Measurements from ENCODE around the gene RASD2. TPM values are rescaled to one million over a fixed set of nuclear protein-coding genes. Genes with fewer than 3 reads are reported as not detected.

RASD2 gene
- total RNA-seq, 1 donor, result not detected

DNA sequence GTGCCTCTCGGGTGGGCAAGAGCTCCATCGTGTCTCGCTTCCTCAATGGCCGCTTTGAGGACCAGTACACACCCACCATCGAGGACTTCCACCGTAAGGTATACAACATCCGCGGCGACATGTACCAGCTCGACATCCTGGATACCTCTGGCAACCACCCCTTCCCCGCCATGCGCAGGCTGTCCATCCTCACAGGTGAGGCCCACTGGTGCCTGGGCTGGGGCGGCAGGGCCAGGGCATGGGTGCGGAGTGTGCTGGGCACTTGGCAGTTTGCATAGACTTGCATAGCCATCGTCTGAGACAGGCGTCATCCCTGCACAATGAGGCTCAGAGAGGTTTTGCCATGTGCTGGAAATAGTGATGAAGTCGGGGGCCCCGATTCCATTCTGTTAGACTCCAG lies 6.3 kb downstream of the RASD2 start:
- no peak overlapping the region for H3K4me3 ChIP-seq (ENCODE audit: low read depth, low read length)
- TF ChIP-seq, protein P1, sequence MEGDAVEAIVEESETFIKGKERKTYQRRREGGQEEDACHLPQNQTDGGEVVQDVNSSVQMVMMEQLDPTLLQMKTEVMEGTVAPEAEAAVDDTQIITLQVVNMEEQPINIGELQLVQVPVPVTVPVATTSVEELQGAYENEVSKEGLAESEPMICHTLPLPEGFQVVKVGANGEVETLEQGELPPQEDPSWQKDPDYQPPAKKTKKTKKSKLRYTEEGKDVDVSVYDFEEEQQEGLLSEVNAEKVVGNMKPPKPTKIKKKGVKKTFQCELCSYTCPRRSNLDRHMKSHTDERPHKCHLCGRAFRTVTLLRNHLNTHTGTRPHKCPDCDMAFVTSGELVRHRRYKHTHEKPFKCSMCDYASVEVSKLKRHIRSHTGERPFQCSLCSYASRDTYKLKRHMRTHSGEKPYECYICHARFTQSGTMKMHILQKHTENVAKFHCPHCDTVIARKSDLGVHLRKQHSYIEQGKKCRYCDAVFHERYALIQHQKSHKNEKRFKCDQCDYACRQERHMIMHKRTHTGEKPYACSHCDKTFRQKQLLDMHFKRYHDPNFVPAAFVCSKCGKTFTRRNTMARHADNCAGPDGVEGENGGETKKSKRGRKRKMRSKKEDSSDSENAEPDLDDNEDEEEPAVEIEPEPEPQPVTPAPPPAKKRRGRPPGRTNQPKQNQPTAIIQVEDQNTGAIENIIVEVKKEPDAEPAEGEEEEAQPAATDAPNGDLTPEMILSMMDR (IDR thresholded peaks at IDR 0.05; ENCODE audit: insufficient read depth, low read depth, low read length), result no peak
- DNase-seq (ENCODE audit: low read depth), result no peak

GRCh38 chr22:35547987-35548721 lies 7.5 kb downstream of the RASD2 start:
- no peak overlapping the region for H3K4me3 ChIP-seq (ENCODE audit: low read depth, low read length)
- DNase-seq (ENCODE audit: low read depth), result no peak
- TF ChIP-seq, protein P1 (IDR thresholded peaks at IDR 0.05; ENCODE audit: insufficient read depth, low read depth, low read length), result peak; percentile 42

DNA sequence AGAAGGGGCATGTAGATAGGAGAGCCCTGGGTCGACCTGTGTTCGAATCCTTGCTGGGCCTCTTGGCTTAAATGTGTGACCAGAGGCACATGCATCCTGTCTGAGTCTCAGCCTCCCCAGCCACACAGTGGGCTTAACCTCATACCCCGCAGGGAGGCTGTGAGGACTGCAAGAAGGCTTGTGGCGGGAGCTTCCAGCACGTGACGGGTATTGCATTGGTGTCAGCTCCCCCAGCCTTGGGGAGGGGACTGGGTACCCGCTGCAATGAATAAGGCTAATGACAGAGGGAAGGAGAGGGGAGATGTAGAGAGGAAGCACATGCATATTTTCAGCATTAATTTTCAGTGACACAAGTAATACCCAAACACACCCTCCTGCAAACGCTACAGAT lies 8.1 kb downstream of the RASD2 start:
- TF ChIP-seq, protein P1 (IDR thresholded peaks at IDR 0.05; ENCODE audit: insufficient read depth, low read depth, low read length), result no peak
- no peak for DNase-seq (ENCODE audit: low read depth)
- no peak overlapping the region for H3K4me3 ChIP-seq (ENCODE audit: low read depth, low read length)

- TF ChIP-seq, protein P1 (IDR thresholded peaks at IDR 0.05; ENCODE audit: insufficient read depth, low read depth, low read length), result no peak
- H3K4me3 ChIP-seq (ENCODE audit: low read depth, low read length), result no peak overlapping the region
- DNase-seq (ENCODE audit: low read depth), result no peak
Observed at GRCh38 chr22:35549328-35549727, 8.7 kb downstream of the RASD2 start.

DNA sequence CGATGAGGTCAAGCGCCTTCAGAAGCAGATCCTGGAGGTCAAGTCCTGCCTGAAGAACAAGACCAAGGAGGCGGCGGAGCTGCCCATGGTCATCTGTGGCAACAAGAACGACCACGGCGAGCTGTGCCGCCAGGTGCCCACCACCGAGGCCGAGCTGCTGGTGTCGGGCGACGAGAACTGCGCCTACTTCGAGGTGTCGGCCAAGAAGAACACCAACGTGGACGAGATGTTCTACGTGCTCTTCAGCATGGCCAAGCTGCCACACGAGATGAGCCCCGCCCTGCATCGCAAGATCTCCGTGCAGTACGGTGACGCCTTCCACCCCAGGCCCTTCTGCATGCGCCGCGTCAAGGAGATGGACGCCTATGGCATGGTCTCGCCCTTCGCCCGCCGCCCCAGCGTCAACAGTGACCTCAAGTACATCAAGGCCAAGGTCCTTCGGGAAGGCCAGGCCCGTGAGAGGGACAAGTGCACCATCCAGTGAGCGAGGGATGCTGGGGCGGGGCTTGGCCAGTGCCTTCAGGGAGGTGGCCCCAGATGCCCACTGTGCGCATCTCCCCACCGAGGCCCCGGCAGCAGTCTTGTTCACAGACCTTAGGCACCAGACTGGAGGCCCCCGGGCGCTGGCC lies 11.0 kb downstream of the RASD2 start:
- DNase-seq (ENCODE audit: low read depth), result no peak
- TF ChIP-seq, protein P1 (IDR thresholded peaks at IDR 0.05; ENCODE audit: insufficient read depth, low read depth, low read length), result no peak

DNA sequence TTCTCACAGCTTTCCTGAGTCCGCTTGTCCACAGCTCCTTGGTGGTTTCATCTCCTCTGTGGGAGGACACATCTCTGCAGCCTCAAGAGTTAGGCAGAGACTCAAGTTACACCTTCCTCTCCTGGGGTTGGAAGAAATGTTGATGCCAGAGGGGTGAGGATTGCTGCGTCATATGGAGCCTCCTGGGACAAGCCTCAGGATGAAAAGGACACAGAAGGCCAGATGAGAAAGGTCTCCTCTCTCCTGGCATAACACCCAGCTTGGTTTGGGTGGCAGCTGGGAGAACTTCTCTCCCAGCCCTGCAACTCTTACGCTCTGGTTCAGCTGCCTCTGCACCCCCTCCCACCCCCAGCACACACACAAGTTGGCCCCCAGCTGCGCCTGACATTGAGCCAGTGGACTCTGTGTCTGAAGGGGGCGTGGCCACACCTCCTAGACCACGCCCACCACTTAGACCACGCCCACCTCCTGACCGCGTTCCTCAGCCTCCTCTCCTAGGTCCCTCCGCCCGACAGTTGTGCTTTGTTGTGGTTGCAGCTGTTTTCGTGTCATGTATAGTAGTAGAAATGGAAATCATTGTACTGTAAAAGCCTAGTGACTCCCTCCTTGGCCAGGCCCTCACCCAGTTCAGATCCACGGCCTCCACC lies 11.7 kb downstream of the RASD2 start:
- TF ChIP-seq, protein P1 (IDR thresholded peaks at IDR 0.05; ENCODE audit: insufficient read depth, low read depth, low read length), result no peak
- DNase-seq (ENCODE audit: low read depth), result no peak

More for the DNA sequence above, 11.0 kb downstream of the RASD2 start:
- H3K4me3 ChIP-seq (ENCODE audit: low read depth, low read length), result no peak overlapping the region

More for the DNA sequence above, 11.7 kb downstream of the RASD2 start:
- no peak overlapping the region for H3K4me3 ChIP-seq (ENCODE audit: low read depth, low read length)

Data from fibroblast of villous mesenchyme (primary cell).